ENCODE measurements around the gene GSE1.

Gene GSE1

DNA sequence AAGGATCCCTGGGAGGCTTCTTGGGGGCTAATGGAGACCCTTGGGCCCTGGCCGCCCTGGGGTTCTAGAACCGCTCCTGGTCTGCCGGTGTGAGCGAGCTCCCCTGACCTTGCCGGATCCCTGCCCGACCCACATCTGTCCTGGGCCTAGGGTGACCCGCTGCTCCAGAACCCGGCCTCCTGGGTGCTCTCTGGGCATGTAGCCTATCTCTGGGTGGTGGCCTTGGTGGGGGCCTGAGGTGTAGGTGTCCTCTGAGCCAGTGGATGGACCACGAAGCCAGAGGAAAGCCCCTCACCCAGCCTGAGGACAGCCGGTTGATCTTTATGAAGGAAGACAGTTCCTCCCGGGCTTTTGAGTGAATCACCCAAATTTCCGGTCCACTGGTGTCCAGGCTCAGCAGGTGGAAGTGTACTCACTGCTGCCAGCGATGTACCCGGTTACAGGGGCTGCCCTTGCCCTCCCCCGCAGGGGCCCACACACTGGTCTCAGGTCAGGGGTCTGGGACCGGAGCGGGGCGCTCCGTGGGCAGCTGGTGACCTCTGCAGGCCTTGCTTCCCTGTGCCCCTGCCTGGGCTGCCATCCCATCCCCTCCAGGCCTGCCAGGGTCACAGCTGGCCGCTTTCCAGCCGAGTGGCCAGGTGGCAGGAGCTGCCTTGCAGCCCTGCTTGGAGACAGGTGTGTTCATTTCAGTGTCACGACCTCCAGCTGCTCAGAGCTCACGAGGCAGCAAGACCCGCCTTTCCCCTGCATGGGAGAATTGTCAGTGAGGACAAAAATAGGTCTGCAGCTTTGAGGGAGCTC is 10.5 kb upstream of the GSE1 start:
- Histone ChIP-seq H3K9me3 (ENCODE audit: severe bottlenecking) (no peaks in the 10 kb centered on the region), H3K4me3 (ENCODE audit: severe bottlenecking) (no peak overlapping the region), H3K27ac (ENCODE audit: poor library complexity, severe bottlenecking) (no peak overlapping the region), H3K27me3 (ENCODE audit: insufficient read depth, poor library complexity, severe bottlenecking) (no peaks in the 10 kb centered on the region), H3K36me3 (ENCODE audit: low read depth) (no peaks in the 10 kb centered on the region), H3K4me1 (ENCODE audit: insufficient read depth, poor library complexity, severe bottlenecking) (no peaks in the 10 kb centered on the region)
- DNase-seq (ENCODE audit: low spot score), result no peak
- TF ChIP-seq, protein P1, sequence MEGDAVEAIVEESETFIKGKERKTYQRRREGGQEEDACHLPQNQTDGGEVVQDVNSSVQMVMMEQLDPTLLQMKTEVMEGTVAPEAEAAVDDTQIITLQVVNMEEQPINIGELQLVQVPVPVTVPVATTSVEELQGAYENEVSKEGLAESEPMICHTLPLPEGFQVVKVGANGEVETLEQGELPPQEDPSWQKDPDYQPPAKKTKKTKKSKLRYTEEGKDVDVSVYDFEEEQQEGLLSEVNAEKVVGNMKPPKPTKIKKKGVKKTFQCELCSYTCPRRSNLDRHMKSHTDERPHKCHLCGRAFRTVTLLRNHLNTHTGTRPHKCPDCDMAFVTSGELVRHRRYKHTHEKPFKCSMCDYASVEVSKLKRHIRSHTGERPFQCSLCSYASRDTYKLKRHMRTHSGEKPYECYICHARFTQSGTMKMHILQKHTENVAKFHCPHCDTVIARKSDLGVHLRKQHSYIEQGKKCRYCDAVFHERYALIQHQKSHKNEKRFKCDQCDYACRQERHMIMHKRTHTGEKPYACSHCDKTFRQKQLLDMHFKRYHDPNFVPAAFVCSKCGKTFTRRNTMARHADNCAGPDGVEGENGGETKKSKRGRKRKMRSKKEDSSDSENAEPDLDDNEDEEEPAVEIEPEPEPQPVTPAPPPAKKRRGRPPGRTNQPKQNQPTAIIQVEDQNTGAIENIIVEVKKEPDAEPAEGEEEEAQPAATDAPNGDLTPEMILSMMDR (IDR thresholded peaks at IDR 0.05; ENCODE audit: poor library complexity, severe bottlenecking), result no peak
- ATAC-seq (ENCODE audit: low read depth), result no peak

DNA sequence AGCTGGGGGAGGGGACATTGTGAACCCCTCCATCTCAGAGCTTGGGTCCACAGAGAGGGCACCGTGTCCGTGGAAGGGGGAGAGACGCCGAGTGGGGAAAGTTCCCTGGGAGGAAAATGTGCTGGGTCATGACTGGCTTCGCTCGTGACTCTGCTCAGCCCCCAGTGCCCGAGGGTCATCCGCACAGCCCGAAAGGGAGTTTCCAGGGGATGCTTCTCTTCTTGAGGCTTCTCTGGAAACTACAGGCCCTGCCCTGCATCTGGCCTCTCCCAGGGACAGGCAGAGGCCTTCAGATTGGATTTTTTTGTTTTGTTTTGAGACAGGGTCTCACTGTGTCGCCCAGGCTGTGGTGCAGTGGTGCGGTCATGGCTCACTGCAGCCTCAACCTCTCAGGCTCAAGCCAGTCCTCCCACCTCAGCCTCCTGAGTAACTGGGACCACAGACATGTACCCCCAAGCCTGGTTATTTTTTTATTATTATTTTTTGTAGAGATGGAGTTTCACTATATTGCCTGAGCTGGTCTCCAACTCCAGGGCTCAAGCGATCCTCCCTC is 9.8 kb upstream of the GSE1 start:
- no peak for DNase-seq (ENCODE audit: low spot score)
- H3K27ac ChIP-seq (ENCODE audit: poor library complexity, severe bottlenecking), result no peak overlapping the region
- no peaks in the 10 kb centered on the region for H3K9me3 ChIP-seq (ENCODE audit: severe bottlenecking)
- no peaks in the 10 kb centered on the region for H3K36me3 ChIP-seq (ENCODE audit: low read depth)
- H3K4me1 ChIP-seq (ENCODE audit: insufficient read depth, poor library complexity, severe bottlenecking), result no peaks in the 10 kb centered on the region
- TF ChIP-seq, protein P1 (IDR thresholded peaks at IDR 0.05; ENCODE audit: poor library complexity, severe bottlenecking), result no peak
- no peak for ATAC-seq (ENCODE audit: low read depth)
- H3K4me3 ChIP-seq (ENCODE audit: severe bottlenecking), result no peak overlapping the region
- no peaks in the 10 kb centered on the region for H3K27me3 ChIP-seq (ENCODE audit: insufficient read depth, poor library complexity, severe bottlenecking)

DNA sequence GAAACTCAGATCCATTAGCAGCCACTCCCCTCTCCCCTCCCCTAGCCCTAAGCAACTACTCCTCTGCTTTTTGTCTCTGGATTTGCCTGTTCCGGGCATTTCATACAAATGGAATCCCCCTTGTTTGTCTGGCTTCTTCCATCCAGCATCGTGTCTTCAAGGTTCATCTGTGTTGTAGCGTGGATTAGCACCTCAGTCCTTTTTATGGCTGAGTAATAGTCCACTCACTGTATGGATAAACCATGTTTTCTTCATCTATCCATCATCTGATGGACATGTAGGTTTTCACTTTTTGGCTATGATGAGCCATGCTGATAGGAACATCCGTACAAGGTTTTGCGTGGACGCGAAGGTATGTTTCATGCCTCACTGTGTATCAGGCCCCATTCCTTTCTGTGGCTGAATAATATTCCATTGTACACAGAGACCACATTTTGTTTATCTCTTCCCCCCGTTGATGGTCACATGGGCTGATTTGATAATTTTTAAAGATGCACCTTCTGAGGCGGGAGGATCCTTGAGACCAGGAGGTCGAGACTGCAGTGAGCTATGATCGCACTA is 8.9 kb upstream of the GSE1 start:
- Histone ChIP-seq H3K9me3 (ENCODE audit: severe bottlenecking) (no peaks in the 10 kb centered on the region), H3K4me1 (ENCODE audit: insufficient read depth, poor library complexity, severe bottlenecking) (no peaks in the 10 kb centered on the region), H3K27me3 (ENCODE audit: insufficient read depth, poor library complexity, severe bottlenecking) (no peaks in the 10 kb centered on the region), H3K27ac (ENCODE audit: poor library complexity, severe bottlenecking) (no peak overlapping the region), H3K36me3 (ENCODE audit: low read depth) (no peaks in the 10 kb centered on the region), H3K4me3 (ENCODE audit: severe bottlenecking) (no peak overlapping the region)
- no peak for DNase-seq (ENCODE audit: low spot score)
- ATAC-seq (ENCODE audit: low read depth), result no peak
- TF ChIP-seq, protein P1 (IDR thresholded peaks at IDR 0.05; ENCODE audit: poor library complexity, severe bottlenecking), result no peak

DNA sequence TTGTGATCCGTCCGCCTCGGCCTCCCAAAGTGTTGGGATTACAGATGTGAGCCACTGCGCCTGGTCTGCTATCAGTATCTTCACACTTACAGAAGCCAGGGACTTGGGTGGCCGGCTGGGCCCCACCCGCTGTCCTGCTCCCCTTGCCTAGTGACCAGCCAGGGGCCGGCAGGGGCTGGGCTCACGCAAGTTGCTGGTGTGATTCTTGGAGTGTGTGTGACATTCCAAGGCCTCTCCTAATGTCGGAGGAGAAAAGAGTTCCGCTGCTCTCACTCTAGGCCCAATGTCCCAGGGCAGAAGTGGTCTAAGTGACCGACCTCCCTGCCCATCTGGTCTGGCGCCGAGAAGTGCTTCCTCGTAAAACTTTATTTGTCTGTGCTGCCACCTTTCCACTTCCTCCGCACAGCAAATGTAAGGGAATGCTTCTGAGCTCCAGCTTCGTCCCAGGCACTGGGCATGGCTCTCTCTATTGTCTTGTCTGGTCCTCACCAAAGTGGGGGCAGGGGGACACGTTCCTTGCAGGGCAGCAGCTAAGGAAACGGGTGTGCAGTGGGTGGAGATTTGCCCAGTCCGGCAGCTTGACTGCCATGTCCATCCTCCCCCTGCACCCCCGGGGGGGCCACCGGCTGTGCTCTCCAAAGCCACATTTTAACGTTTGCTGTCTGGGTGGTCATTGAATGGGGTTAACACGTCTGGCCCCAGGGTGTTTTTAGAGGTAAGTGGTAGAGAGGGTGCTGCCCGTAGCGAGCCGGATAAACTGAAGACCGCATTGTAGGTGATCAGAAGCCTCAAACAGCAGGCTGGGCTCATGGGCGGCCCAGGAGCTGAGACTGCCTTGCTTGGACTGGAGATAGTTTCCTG is 7.8 kb upstream of the GSE1 start:
- DNase-seq (ENCODE audit: low spot score), result no peak
- Histone ChIP-seq H3K4me1 (ENCODE audit: insufficient read depth, poor library complexity, severe bottlenecking) (peaks cover 5% of the 10 kb centered on the region), H3K27me3 (ENCODE audit: insufficient read depth, poor library complexity, severe bottlenecking) (no peaks in the 10 kb centered on the region), H3K36me3 (ENCODE audit: low read depth) (no peaks in the 10 kb centered on the region), H3K27ac (ENCODE audit: poor library complexity, severe bottlenecking) (no peak overlapping the region), H3K4me3 (ENCODE audit: severe bottlenecking) (no peak overlapping the region), H3K9me3 (ENCODE audit: severe bottlenecking) (no peaks in the 10 kb centered on the region)
- ATAC-seq (ENCODE audit: low read depth), result no peak
- TF ChIP-seq, protein P1 (IDR thresholded peaks at IDR 0.05; ENCODE audit: poor library complexity, severe bottlenecking), result no peak

All from RWPE2 (cell line).